ENCODE data around the gene VILL. TPM values are rescaled to one million over a fixed set of nuclear protein-coding genes. Genes with fewer than 3 reads are reported as not detected.

The VILL gene
- total RNA-seq, 1 experiment from 2014 or later, result 7.1 TPM

- in situ Hi-C loops (cut with HindIII; ENCODE audit: low sequenced_read_pairs), result no loop called here
- DNase-seq (ENCODE audit: low spot score), result no peak
Measured at GRCh38 chr3:38008191-38008701, 17.7 kb downstream of the VILL start.

- in situ Hi-C loops (cut with HindIII; ENCODE audit: low sequenced_read_pairs), result no loop called here
- DNase-seq (ENCODE audit: low spot score), result no peak
Measured at GRCh38 chr3:38008971-38009580, 18.5 kb downstream of the VILL start.

- in situ Hi-C loops (cut with HindIII; ENCODE audit: low sequenced_read_pairs), result no loop called here
- no peak for DNase-seq (ENCODE audit: low spot score)
Measured at GRCh38 chr3:38009807-38010591, 19.4 kb downstream of the VILL start.

- in situ Hi-C loops (cut with HindIII; ENCODE audit: low sequenced_read_pairs), result no loop called here
- DNase-seq (ENCODE audit: low spot score), result no peak
Measured at GRCh38 chr3:38011111-38011510, 20.5 kb downstream of the VILL start.

GRCh38 chr3:38015485-38015884 is 24.9 kb downstream of the VILL start:
- in situ Hi-C loops (cut with HindIII; ENCODE audit: low sequenced_read_pairs), result no loop called here
- no peak for DNase-seq (ENCODE audit: low spot score)

- in situ Hi-C loops (cut with HindIII; ENCODE audit: low sequenced_read_pairs), result no loop called here
- no peak for DNase-seq (ENCODE audit: low spot score)
Measured at GRCh38 chr3:38015984-38016383, 25.4 kb downstream of the VILL start.

- DNase-seq (ENCODE audit: low spot score), result no peak
- in situ Hi-C loops (cut with HindIII; ENCODE audit: low sequenced_read_pairs), result no loop called here
Measured at GRCh38 chr3:38016410-38016809, 25.8 kb downstream of the VILL start.

GRCh38 chr3:38016847-38017444 is 26.4 kb downstream of the VILL start:
- in situ Hi-C loops (cut with HindIII; ENCODE audit: low sequenced_read_pairs), result no loop called here
- no peak for DNase-seq (ENCODE audit: low spot score)

GRCh38 chr3:38017445-38018295 is 27.1 kb downstream of the VILL start:
- in situ Hi-C loops (cut with HindIII; ENCODE audit: low sequenced_read_pairs), result no loop called here
- DNase-seq (ENCODE audit: low spot score), result no peak

GRCh38 chr3:38018296-38019266 is 28.0 kb downstream of the VILL start:
- DNase-seq (ENCODE audit: low spot score), result no peak
- in situ Hi-C loops (cut with HindIII; ENCODE audit: low sequenced_read_pairs), result no loop called here

- in situ Hi-C loops (cut with HindIII; ENCODE audit: low sequenced_read_pairs), result no loop called here
Measured at GRCh38 chr3:38019658-38020341, 29.2 kb downstream of the VILL start.

GRCh38 chr3:38020342-38020726 is 29.7 kb downstream of the VILL start:
- no peak for DNase-seq (ENCODE audit: low spot score)
- in situ Hi-C loops (cut with HindIII; ENCODE audit: low sequenced_read_pairs), result no loop called here

More at GRCh38 chr3:38019658-38020341, 29.2 kb downstream of the VILL start:
- no peak for DNase-seq (ENCODE audit: low spot score)

GRCh38 chr3:38021196-38021595 is 30.6 kb downstream of the VILL start:
- in situ Hi-C loops (cut with HindIII; ENCODE audit: low sequenced_read_pairs), result no loop called here
- no peak for DNase-seq (ENCODE audit: low spot score)

GRCh38 chr3:38022301-38022700 is 31.7 kb downstream of the VILL start:
- no peak for DNase-seq (ENCODE audit: low spot score)
- in situ Hi-C loops (cut with HindIII; ENCODE audit: low sequenced_read_pairs), result no loop called here

GRCh38 chr3:38022896-38023709 is 32.5 kb downstream of the VILL start:
- no peak for DNase-seq (ENCODE audit: low spot score)
- in situ Hi-C loops (cut with HindIII; ENCODE audit: low sequenced_read_pairs), result no loop called here

- DNase-seq (ENCODE audit: low spot score), result no peak
- in situ Hi-C loops (cut with HindIII; ENCODE audit: low sequenced_read_pairs), result no loop called here
Measured at GRCh38 chr3:38026856-38027255, 36.3 kb downstream of the VILL start.
